ENCODE data around the gene RAB33A. TPM values are rescaled to one million over a fixed set of nuclear protein-coding genes. Genes with fewer than 3 reads are reported as not detected.

Gene RAB33A
- total RNA-seq, 1 experiment from 2014 or later, result not detected

DNA sequence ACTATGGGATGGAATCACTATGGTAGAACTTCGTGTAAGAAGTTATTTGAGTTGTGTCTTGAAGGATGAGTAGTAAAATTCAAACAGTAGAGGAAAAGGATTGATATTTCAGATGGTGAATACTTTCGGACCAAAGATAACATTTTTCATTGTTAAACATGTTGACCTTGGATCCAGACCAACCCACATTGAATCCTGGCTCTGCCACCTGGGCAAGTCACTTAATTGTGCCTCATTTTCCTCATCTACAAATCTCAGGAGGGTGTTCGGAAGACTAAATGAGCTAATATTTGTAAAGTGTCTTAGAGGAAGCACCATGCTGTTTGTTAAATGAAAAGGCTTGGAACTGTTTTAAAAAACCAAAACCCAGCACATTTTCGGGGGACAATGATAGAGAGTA, 4.7 kb upstream of the RAB33A start:
- DNase-seq (ENCODE audit: low read depth), result no peak
- in situ Hi-C loops (cut with HindIII; ENCODE audit: low pct_unique_long_range_greater_than_20kb, low sequenced_read_pairs), result no loop called here

GRCh38 chrX:130170752-130171445, 863 bp upstream of the RAB33A start:
- in situ Hi-C loops (cut with HindIII; ENCODE audit: low pct_unique_long_range_greater_than_20kb, low sequenced_read_pairs), result no loop called here
- DNase-seq (ENCODE audit: low read depth), result no peak

DNA sequence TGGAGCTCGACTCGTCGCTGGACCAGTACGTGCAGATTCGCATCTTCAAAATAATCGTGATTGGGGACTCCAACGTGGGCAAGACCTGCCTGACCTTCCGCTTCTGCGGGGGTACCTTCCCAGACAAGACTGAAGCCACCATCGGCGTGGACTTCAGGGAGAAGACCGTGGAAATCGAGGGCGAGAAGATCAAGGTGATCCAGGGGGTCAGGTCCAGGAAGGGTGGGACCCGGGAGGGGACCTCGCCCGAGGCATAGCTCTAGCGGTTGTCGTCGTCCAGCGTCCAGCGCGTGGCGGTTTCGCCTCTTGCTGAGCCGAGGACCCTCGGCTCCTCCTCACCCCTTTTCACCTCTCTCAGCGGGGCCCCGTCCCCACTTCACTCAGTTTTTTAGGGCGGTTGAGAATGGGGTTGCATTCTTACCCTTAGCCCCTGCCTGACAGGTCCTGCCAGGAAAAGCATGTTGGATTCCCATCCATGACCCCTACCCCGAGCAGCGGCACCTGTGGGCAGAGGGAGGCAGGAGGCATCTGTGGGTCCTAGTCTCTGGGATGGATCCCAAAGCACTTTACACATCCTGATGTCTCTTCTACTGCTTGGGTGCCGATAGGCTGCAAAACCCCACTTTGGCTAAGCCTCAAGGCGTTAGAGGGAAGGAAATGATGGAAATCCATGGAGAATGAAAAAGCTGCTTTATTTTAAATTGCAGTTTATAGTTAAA, 524 bp downstream of the RAB33A start:
- in situ Hi-C loops (cut with HindIII; ENCODE audit: low pct_unique_long_range_greater_than_20kb, low sequenced_read_pairs), result no loop called here
- DNase-seq (ENCODE audit: low read depth), result no peak

DNA sequence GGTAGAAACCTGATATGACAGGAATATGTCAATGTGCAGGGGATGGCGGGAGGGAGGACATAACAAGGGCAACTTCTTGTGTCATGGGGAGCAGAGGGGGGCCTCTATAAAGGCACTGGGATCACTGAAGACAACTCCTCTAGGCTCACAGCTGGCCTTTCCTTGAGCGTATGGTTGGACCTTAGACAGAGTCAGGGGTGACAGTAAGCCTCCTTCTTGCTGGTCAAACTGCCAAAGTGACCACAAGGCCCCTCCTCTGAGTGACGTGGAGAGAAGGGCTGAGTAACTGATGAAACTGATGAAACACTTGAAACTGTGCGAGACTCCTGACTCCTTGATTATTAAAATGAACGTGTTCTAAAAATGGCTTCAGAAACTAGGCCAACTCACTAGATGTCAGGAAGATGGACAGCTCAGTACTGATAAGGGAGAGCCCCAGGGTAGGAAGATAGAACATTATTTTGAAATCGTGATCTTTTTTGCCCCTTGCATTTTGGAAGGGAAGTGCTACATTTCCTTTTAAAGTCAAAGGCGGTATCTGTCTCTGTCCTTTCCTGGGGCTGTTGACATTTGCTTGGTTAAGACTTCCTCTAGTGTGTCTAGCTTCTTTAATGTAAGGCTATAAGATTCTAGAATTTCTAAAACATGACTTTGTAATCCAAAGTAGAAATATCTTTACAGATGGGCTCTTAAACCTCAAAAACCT, 1.6 kb downstream of the RAB33A start:
- DNase-seq (ENCODE audit: low read depth), result no peak
- in situ Hi-C loops (cut with HindIII; ENCODE audit: low pct_unique_long_range_greater_than_20kb, low sequenced_read_pairs), result no loop called here

DNA sequence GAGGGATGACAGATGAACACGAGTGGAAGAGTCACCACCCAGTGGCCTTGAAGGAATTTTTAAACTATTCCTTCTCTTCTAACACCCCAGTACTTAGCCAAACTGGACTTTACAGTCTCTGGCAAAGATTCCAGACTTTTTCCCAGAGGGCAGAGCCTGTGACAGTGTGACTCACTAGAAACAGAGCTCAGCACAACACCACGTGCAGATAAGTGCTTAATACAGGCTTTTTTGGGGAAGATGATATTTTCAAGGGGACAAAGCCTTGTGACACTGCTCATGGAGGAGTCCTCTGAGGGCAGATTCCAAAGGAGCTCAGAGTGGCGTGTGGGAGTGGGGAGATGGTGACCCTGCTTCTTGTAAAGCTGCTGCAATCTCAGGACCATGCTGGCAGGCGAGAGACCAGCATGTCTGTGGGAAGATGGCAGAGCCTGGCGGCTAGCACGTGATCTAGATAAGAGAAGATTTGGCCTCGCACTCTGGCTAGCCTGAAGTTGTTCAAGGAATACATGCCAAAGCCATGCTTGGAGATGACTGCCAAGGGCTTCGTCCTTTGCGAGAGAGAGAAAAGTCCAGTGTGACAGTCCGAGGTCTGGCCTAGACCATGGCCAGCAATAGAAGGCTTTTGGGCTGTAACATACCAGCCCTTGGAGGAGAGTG, 2.4 kb downstream of the RAB33A start:
- in situ Hi-C loops (cut with HindIII; ENCODE audit: low pct_unique_long_range_greater_than_20kb, low sequenced_read_pairs), result no loop called here
- DNase-seq (ENCODE audit: low read depth), result no peak

GRCh38 chrX:130174937-130175336, 3.2 kb downstream of the RAB33A start:
- in situ Hi-C loops (cut with HindIII; ENCODE audit: low pct_unique_long_range_greater_than_20kb, low sequenced_read_pairs), result no loop called here

DNA sequence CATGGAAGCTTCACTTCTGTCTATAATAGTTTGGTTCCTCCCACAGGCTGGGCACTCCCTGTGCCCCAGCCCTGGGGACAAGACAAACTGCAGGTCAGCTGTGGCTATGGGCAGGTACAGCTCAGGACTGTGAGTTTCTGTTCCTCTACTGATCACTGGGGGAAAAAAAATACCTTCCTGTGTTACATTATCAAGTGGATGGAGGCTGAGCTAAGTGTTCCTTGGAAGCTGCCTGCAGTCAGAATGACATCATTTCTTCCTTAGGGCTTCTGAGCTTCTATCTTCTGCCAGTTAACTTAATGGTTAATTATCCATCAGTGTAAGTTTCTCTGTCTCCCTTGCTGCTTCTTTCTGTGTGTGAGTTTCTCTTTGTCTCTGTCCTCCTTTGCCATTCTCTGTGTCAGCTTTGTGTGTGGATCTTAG, 4.6 kb downstream of the RAB33A start:
- DNase-seq (ENCODE audit: low read depth), result no peak
- in situ Hi-C loops (cut with HindIII; ENCODE audit: low pct_unique_long_range_greater_than_20kb, low sequenced_read_pairs), result no loop called here

More at GRCh38 chrX:130174937-130175336, 3.2 kb downstream of the RAB33A start:
- DNase-seq (ENCODE audit: low read depth), result no peak

DNA sequence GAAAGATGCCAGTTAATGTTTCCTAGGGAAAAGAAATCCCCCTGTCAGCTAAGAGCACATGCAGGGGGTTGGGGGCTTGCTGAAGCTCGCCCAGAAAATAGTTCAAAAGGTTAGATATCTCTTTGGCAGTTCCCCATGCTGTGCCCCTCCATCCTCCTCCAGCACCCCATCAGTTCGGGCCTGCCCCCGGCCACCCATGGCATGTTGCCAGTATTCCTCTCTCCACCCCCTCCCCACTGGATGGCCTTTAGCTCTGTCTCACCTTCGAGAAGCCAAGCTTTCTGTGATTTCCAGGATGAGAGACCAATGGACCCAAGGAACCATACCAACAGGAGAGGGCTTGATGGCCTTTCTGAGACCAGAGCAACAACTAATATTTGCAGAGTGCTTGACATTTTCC, 5.2 kb downstream of the RAB33A start:
- in situ Hi-C loops (cut with HindIII; ENCODE audit: low pct_unique_long_range_greater_than_20kb, low sequenced_read_pairs), result no loop called here
- no peak for DNase-seq (ENCODE audit: low read depth)

DNA sequence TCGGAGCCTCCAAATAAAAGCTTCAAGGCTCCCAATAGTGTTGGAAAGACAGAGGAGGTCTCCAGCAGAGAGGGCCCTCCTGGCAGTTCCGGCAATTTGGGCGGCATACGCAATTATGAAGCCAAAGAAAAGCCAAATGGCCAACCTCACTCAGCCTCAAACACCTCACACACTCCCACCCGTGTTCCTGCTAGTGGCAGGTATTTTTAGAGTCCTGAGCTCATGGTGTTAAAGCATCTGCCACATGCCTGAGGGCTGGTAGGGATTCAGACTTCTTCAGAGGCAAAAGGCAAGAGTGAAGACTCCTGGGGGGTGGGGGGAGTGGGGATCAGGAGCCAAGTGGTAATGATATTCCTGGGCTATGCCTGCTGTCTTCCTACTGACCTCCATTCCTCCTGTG, 7.4 kb downstream of the RAB33A start:
- DNase-seq (ENCODE audit: low read depth), result no peak
- in situ Hi-C loops (cut with HindIII; ENCODE audit: low pct_unique_long_range_greater_than_20kb, low sequenced_read_pairs), result no loop called here

GRCh38 chrX:130179579-130180215, 7.9 kb downstream of the RAB33A start:
- in situ Hi-C loops (cut with HindIII; ENCODE audit: low pct_unique_long_range_greater_than_20kb, low sequenced_read_pairs), result no loop called here
- no peak for DNase-seq (ENCODE audit: low read depth)

GRCh38 chrX:130184168-130184567, 12.4 kb downstream of the RAB33A start:
- in situ Hi-C loops (cut with HindIII; ENCODE audit: low pct_unique_long_range_greater_than_20kb, low sequenced_read_pairs), result no loop called here

DNA sequence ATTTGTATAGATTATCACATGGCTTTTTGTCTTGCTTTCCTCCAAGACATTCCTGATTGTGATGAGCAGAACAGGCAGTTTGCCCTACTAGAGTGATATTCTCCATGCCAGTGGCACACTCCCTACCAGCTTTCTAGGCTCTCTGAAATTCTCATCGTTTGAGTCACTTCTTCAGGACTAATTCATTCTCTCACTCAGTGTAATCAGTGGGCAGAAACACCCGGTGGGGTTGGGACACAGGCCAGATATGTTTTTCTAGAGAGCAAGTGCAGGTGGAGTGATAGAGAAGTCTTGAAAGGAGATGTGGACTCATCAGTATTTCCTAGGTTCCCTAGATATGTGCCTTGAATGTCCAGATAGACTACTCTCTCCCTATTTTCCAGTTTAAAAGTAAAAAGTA, 13.1 kb downstream of the RAB33A start:
- in situ Hi-C loops (cut with HindIII; ENCODE audit: low pct_unique_long_range_greater_than_20kb, low sequenced_read_pairs), result no loop called here
- DNase-seq (ENCODE audit: low read depth), result no peak

More at GRCh38 chrX:130184168-130184567, 12.4 kb downstream of the RAB33A start:
- no peak for DNase-seq (ENCODE audit: low read depth)

DNA sequence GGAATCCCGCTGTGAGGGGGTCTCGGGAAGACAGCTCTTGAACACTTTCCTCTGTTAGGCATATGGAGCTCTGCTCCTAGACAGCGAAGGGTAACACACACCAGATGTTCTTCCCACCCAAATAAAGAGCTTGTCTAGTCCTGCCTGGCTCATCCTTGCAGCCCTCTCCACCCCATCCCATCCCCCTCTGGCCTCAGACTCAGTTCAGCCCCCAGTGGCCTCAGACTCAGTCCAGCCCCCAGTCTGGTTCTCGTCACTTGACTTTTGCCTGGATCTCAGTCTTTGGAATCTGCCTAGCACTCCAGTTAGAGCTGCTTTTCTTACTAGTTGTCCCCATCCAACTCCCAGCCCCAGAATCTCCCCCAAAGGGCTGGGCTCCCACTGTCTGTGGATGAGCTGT, 14.9 kb downstream of the RAB33A start:
- DNase-seq (ENCODE audit: low read depth), result no peak
- in situ Hi-C loops (cut with HindIII; ENCODE audit: low pct_unique_long_range_greater_than_20kb, low sequenced_read_pairs), result no loop called here

DNA sequence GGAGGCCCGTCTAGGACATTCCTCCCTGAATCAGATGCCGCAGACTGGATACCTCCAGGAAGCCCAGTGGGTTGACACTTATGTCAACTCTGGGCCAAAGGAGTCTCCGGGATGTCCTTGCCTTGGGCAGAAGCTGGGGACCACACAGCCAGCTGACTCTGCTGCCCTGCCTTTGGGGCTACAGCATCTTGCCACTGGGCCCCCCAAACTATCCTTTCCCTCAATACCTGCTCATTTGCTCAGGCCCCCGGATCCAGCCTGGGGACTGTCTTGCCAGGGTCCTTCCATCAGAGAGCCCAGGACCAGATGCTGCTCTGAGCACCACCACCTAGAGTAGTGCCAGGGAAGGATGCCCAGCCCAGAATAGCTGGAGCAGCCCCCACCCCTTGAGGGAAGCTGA, 19.0 kb downstream of the RAB33A start:
- in situ Hi-C loops (cut with HindIII; ENCODE audit: low pct_unique_long_range_greater_than_20kb, low sequenced_read_pairs), result no loop called here
- DNase-seq (ENCODE audit: low read depth), result no peak

GRCh38 chrX:130196466-130196865, 24.7 kb downstream of the RAB33A start:
- DNase-seq (ENCODE audit: low read depth), result no peak
- in situ Hi-C loops (cut with HindIII; ENCODE audit: low pct_unique_long_range_greater_than_20kb, low sequenced_read_pairs), result no loop called here

GRCh38 chrX:130197464-130197863, 25.7 kb downstream of the RAB33A start:
- no peak for DNase-seq (ENCODE audit: low read depth)
- in situ Hi-C loops (cut with HindIII; ENCODE audit: low pct_unique_long_range_greater_than_20kb, low sequenced_read_pairs), result no loop called here

GRCh38 chrX:130204647-130205046, 32.9 kb downstream of the RAB33A start:
- DNase-seq (ENCODE audit: low read depth), result no peak
- in situ Hi-C loops (cut with HindIII; ENCODE audit: low pct_unique_long_range_greater_than_20kb, low sequenced_read_pairs), result no loop called here

DNA sequence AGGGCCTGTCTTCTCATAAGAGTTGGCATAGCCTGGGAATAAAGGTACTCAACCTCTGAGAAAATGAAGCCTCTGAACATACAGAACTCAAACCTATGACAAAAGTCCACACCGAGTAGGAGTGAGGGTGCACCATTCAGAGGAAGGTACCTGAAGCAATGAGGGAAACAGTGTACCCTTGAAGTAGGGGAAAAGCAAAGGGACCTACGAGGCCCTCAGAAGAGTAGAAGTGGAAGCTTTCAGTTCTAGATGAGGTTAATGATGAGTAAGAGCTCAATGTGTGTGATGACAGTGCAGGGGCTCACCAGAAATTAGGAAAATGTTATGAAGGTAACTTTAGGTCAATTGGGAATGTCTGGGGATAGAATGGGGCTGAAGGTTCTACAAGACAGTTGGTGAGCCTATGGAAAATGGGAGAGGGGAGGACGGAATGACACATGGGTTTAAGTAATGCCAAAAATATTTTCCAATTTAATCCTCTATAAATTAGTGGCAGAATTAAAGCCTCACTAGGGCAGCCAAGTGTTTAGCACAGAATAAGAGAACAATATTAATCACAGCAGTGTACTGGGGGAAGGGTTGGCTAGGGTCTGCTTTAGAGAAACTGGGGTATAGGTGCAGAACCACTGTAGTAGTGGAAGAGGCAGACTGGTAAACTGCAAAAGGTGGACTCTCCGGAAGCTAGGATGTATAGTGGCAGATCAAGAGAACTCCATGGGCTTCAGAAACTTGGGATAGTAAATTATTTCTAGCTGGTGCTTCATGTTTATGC, 39.8 kb downstream of the RAB33A start:
- no peak for DNase-seq (ENCODE audit: low read depth)
- in situ Hi-C loops (cut with HindIII; ENCODE audit: low pct_unique_long_range_greater_than_20kb, low sequenced_read_pairs), result no loop called here
